HUDEP-2 (cell line): Measurements from ENCODE around the gene PLXND1.
A peak's percentile ranks its signal among the peaks of the same experiment; 100 is the strongest.

Experiments used
- DNase-seq, 76 experiments: peaks; one replicate each; lab custom pipeline; 2025; ENCODE audit not compliant: unreplicated experiment in 76 of 76; lab: John Stamatoyannopoulos, UW

The PLXND1 gene

DNA sequence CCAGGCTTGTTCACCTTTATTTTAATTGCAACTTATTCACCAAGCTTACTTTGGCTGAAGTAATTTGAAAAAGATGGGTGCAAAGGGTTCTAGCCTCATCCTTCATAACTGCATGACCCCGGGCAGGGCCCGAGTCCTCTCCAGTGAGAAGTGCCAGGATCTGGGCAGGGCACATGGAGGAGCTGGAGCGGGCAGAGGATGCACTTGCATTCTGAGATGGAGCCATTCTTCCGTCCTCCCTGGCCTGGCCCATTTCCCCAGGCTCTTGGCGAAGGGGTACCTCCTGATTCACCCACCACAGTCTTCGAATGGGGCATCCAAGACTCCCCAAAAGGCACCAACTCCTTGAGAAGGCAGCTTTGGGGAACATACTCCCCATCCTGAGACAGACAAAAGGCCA, 22.5 kb upstream of the PLXND1 start:
- DNase-seq = no peak

DNA sequence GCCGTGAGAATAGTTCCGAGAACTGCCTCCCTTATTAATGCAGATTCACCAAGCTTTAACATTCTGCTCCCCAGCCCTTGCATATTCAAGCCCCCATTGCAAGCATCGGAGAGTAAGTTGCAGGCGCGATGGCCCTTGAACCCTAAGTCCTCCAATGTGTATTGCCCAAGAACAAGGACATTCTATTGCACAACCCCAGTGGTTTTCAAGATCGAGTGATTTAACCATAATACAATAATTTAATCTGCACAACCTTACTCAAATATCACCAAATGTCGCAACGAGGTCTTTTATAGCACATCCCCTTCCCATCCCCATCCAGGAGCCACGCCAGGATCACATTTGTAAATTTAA, 21.7 kb upstream of the PLXND1 start:
- DNase-seq = no peak

DNA sequence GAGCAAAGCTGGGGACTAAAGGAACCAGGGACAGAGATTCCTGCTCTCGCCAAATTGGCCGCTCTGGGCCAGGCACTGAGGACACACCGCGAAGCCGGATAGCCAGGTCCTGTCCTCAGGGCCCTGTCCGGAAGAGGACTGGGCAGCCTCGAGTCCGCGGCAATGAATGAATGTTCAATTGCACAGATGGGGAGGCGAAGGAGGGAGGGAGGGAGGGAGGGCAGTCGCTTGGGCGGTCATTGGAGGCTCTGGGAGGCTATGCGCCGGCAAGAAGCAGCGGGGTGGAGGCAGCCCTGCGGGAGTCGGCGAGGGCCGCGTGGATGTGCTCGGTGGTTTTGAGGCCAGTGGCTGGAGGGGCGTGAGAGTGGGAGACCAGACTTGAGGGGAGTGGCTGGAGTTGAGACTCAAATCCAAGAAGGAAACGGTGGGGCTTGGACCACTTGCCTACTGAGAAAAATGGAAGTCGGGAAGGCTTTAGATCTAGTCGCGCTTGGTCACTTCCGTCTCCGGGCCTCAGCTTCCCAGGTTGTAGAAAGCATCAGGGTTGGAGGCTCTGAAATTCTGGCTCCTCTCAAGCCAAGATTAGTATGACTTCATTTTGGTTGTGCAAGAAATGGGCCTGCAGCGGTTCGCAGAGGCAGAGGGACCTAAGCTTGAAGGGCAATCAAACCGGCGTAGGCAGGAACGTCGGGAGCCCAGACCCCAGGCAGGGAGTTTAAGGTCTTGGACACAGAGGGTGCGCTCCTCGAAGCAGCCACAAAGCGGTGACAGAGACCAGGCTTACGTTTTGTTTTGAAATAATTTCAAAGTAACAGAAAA, 21.1 kb upstream of the PLXND1 start:
- peak in 73 of 76 experiments; percentile 9 to 80 (median 58) for DNase-seq

GRCh38 chr3:129626744-129627349, 20.4 kb upstream of the PLXND1 start:
- peak in 74 of 76 experiments; percentile 38 to 96 (median 84) for DNase-seq

- DNase-seq = no peak
Measured at GRCh38 chr3:129625072-129625874, 18.8 kb upstream of the PLXND1 start.

GRCh38 chr3:129624347-129625071, 18.0 kb upstream of the PLXND1 start:
- no peak for DNase-seq

GRCh38 chr3:129623447-129624118, 17.1 kb upstream of the PLXND1 start:
- no peak for DNase-seq

GRCh38 chr3:129622933-129623332, 16.5 kb upstream of the PLXND1 start:
- DNase-seq = no peak

DNA sequence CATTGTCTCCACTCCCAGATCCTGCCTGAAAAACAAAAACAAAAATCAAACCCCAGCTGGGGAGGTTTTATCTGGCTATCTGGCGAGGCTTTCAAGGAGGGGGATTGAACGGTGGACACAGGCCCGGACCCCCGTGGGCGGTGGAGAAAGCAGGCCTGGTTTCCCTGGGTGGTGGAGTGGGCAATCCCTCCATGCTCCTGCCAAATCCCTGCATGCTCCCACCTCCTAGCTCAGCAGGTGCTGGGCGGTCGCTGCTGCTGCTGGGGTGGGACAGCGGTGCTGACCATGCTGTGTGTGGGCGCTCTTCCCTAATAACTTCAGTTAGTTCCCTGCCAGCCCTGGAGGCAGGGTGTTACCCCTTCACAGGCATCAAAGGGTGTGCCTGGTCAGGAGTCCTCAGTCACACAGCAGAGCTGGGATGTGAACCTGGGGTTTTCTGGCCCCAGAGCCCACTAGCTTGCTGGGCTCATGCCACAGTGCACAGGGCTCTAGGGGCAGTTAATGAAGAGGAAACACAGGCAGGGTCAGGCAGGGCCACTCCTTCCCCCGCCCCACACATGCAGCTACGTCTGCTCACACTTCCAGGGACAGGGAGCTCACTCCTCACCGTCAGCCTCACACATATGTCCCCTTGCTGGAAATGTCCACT, 15.9 kb upstream of the PLXND1 start:
- DNase-seq = no peak

- DNase-seq = no peak
Measured at GRCh38 chr3:129621626-129622225, 15.2 kb upstream of the PLXND1 start.

GRCh38 chr3:129620828-129621559, 14.5 kb upstream of the PLXND1 start:
- DNase-seq = no peak

- no peak for DNase-seq
Measured at GRCh38 chr3:129619726-129620162, 13.3 kb upstream of the PLXND1 start.

GRCh38 chr3:129618901-129619671, 12.6 kb upstream of the PLXND1 start:
- DNase-seq = no peak

DNA sequence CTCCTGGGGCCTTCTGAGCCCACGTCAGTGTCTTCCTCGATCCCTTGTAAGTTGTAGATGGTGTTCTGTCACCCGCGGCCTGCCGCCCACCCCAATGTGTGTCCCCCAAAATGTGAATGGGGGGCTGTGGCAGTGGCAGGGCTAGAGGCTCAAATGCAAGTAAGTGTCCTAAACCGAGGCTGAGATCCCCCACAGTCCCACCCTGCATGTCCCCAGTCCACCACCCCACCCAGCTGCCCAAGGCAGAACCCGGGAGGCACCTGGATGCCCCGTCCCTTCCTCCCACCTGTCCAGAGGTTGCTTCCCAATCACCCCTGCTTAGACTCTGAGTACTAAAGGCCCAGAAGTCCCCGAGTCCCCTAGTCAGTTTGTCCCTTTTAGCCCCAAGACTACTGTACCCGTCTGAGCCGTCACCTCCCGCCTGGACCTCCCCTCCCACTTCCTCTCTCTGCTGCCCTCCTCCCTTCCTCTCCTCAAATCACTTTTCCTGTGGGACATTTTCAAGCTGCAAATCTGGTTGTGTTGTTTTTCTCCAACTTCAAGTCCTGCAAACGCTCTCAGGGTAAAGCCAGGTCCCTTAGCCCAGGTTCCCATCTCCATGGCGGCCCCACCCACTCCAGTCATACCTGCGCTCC, 11.8 kb upstream of the PLXND1 start:
- no peak for DNase-seq

DNA sequence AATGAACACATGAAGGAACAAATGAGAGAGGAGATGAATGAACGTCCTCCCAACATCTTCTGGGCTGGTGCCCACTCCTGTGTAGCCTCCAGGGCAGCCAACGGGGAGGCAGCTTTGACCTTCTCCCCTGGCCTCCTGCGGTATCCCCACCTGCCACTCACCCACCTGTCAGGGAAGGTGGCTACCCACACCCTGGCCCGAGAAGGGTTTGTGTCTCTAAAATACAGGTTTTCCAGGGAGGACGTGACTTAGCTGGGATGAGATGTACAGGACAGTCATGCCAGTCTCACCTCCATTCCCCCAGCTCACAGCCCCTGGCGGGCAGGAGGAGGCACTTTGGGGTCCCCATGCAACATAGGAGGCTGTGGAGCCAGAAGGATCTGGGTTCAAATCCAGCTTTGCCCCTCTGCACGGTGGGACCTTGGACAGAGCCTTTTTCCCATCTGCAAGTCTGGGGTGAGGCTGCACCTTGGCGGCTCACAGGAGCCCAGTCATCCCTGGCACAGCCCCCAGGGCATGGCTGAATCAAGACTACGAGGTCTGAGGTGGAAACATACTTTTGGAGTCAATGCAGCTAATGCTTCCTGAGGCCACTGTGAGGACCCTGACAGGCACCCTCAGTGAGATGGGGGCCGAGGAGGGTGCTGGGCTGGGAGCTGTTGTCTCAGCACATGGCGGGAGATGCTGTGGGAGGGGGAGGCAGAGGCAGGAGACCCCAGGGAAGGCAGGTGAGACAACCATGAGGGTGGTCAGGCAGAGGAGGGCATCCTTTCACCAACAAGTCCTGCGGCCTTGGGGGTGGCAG, 11.1 kb upstream of the PLXND1 start:
- no peak for DNase-seq

DNA sequence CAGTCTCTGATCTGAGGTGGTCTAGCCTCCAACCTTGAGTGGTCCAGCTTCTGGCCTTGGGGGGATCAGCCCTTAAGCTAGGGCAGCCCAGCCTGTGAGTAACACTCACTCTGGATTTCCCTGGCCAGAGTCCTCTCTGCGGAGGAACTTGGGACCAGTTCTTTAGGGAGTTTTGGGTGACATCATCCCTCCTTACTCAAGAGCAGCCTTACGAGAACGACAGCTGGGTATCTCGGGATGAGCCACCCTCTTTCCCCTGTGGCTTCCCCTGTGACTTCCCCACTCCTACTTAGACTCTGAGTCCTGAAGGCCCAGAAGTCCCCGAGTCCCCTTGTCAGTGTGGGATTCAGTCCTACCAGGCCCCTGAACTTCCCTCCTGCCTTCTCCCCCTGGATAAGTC, 10.2 kb upstream of the PLXND1 start:
- DNase-seq = no peak

DNA sequence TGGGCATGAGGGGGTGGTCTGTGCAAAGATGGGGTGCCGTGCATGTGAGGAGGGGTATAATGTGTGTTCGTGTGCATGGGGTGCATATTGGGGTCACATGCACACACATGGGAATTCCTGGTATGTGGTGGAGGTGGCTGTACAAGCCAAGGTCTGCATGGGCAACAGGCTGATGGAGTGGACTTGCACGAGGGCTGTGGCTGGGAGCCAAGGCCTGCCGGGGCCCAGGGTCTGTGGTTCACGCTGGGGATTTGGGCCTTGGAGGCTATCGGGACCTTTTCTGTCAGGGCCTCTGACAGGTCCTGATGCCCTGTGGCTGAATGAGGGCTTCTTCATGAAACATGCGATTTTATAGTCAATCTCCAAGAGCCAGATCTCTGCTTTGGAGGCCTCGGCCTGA, 9.8 kb upstream of the PLXND1 start:
- DNase-seq = peak in 1 of 76 experiments; percentile 20
